Measurements from ENCODE around the gene RAB28.

The RAB28 gene

GRCh38 chr4:13522282-13523104, 38.4 kb upstream of the RAB28 start:
- peak; percentile 38 for DNase-seq (ENCODE audit: low spot score)
- in situ Hi-C loops (cut with MboI; ENCODE audit: low sequenced_read_pairs, unreplicated experiment) = no loop called here
- TF ChIP-seq CTCF (IDR thresholded peaks at IDR 0.05; ENCODE audit: borderline replicate concordance, control extremely low read depth, extremely low read depth, insufficient read depth, missing control alignments) = no peak

GRCh38 chr4:13521047-13521446, 36.9 kb upstream of the RAB28 start:
- no peak for TF ChIP-seq CTCF (IDR thresholded peaks at IDR 0.05; ENCODE audit: borderline replicate concordance, control extremely low read depth, extremely low read depth, insufficient read depth, missing control alignments)
- no peak for DNase-seq (ENCODE audit: low spot score)
- in situ Hi-C loops (cut with MboI; ENCODE audit: low sequenced_read_pairs, unreplicated experiment) = no loop called here

- in situ Hi-C loops (cut with MboI; ENCODE audit: low sequenced_read_pairs, unreplicated experiment) = no loop called here
- DNase-seq (ENCODE audit: low spot score) = no peak
- no peak for TF ChIP-seq CTCF (IDR thresholded peaks at IDR 0.05; ENCODE audit: borderline replicate concordance, control extremely low read depth, extremely low read depth, insufficient read depth, missing control alignments)
Observed at GRCh38 chr4:13516315-13516860, 32.2 kb upstream of the RAB28 start.

GRCh38 chr4:13515268-13515667, 31.1 kb upstream of the RAB28 start:
- no peak for TF ChIP-seq CTCF (IDR thresholded peaks at IDR 0.05; ENCODE audit: borderline replicate concordance, control extremely low read depth, extremely low read depth, insufficient read depth, missing control alignments)
- no peak for DNase-seq (ENCODE audit: low spot score)
- in situ Hi-C loops (cut with MboI; ENCODE audit: low sequenced_read_pairs, unreplicated experiment) = no loop called here

GRCh38 chr4:13514722-13515121, 30.6 kb upstream of the RAB28 start:
- TF ChIP-seq CTCF (IDR thresholded peaks at IDR 0.05; ENCODE audit: borderline replicate concordance, control extremely low read depth, extremely low read depth, insufficient read depth, missing control alignments) = no peak
- DNase-seq (ENCODE audit: low spot score) = no peak
- in situ Hi-C loops (cut with MboI; ENCODE audit: low sequenced_read_pairs, unreplicated experiment) = no loop called here

- no peak for DNase-seq (ENCODE audit: low spot score)
- TF ChIP-seq CTCF (IDR thresholded peaks at IDR 0.05; ENCODE audit: borderline replicate concordance, control extremely low read depth, extremely low read depth, insufficient read depth, missing control alignments) = no peak
- in situ Hi-C loops (cut with MboI; ENCODE audit: low sequenced_read_pairs, unreplicated experiment) = no loop called here
Observed at GRCh38 chr4:13511101-13511500, 27.0 kb upstream of the RAB28 start.
